ENCODE data around the gene DRAXIN.

DRAXIN gene

DNA sequence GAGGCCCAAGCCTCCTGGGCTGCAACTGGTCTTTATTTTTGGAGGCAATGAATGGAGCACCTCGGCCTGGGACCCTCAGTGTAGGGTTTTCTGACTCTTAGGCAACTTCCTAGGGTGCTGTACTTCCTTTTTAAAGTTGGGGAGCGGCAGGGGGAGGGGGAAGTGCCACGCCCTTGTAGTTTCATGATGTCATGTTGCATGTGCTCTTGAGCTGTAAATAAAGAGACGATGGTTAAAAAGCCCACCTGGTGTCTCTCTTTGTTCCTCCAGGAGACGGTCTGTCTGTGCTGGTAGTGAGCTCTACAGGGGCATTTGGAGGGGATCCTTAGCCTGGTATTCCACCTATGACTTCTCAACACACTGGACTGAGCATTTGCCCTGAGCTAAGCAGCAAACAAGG is 34.1 kb downstream of the DRAXIN start:
- H3K4me3 ChIP-seq (ENCODE audit: low read depth, low read length), result no peak overlapping the region
- TF ChIP-seq, protein P1, sequence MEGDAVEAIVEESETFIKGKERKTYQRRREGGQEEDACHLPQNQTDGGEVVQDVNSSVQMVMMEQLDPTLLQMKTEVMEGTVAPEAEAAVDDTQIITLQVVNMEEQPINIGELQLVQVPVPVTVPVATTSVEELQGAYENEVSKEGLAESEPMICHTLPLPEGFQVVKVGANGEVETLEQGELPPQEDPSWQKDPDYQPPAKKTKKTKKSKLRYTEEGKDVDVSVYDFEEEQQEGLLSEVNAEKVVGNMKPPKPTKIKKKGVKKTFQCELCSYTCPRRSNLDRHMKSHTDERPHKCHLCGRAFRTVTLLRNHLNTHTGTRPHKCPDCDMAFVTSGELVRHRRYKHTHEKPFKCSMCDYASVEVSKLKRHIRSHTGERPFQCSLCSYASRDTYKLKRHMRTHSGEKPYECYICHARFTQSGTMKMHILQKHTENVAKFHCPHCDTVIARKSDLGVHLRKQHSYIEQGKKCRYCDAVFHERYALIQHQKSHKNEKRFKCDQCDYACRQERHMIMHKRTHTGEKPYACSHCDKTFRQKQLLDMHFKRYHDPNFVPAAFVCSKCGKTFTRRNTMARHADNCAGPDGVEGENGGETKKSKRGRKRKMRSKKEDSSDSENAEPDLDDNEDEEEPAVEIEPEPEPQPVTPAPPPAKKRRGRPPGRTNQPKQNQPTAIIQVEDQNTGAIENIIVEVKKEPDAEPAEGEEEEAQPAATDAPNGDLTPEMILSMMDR (IDR thresholded peaks at IDR 0.05; ENCODE audit: low read depth, low read length, missing control alignments), result no peak
- no peak for DNase-seq (ENCODE audit: low read depth)
- in situ Hi-C loops (cut with HindIII; ENCODE audit: low sequenced_read_pairs), result no loop called here

DNA sequence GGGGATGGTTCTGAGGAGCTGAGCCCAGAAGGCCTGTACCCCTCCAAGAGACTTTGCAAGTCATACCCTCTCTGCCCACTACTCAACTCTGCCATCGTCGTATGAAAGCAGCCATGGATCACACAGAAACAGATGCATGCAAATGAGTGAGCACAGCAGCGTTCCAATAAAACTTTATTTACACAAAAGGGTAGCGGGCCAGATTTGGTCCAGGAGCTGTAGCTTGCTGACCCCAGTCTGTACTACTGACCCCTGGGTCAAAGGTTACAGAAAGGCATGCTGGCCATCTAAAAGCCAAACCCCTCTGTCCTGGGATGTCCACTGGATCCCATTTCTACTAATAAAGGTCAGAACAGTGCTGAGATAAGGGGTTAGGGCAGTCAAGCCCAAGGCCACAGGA is 35.6 kb downstream of the DRAXIN start:
- TF ChIP-seq, protein P1 (IDR thresholded peaks at IDR 0.05; ENCODE audit: low read depth, low read length, missing control alignments), result no peak
- DNase-seq (ENCODE audit: low read depth), result no peak
- no peak overlapping the region for H3K4me3 ChIP-seq (ENCODE audit: low read depth, low read length)
- in situ Hi-C loops (cut with HindIII; ENCODE audit: low sequenced_read_pairs), result no loop called here

DNA sequence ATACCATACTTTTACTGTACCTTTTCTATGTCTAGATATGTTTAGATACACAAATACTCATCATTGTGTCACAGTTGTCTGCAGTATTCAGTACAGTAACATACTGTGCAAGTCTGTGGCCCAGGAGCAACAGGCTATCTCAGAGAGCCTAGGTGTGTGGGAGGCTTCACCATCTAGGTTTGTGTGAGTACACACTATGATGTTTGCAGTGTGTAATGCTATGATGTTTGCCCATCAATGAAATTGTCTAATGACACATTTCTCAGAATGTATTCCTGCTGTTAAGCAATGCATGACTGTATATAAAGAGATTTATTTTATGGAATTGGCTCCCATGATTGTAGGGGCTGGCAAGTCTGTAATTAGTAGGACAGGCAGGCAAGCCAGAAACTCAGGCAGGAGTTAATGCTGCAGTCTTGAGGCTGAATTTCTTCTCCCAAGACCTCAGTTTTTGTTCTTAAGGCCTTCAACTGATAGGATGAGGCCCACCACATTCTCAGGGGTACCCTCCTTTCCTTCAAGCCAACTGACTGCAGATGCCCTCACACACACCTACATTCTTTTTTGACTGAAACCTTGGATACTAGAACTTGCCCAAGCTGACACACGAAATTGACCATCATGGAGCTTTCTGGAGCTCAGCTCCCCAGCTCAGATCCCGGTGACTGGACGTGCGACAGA is 36.8 kb downstream of the DRAXIN start:
- no peak overlapping the region for H3K4me3 ChIP-seq (ENCODE audit: low read depth, low read length)
- in situ Hi-C loops (cut with HindIII; ENCODE audit: low sequenced_read_pairs), result no loop called here
- no peak for DNase-seq (ENCODE audit: low read depth)
- TF ChIP-seq, protein P1 (IDR thresholded peaks at IDR 0.05; ENCODE audit: low read depth, low read length, missing control alignments), result no peak

DNA sequence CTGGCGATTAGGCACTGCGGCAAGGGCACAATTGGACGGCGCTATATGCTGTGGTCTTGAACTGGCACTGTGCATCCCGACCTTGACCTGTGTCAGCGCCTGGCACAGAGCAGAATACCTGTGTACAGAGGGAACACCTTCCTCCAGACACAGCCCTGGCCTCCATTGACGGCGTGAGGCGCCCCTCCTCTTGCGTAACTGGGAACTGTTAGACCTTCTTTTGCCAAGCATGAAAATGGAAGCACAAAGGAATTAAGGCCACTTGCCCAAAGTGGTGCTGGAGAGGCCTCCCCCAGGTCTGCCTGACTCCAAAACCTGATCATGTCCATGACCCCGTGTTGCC is 37.6 kb downstream of the DRAXIN start:
- H3K4me3 ChIP-seq (ENCODE audit: low read depth, low read length), result no peak overlapping the region
- TF ChIP-seq, protein P1 (IDR thresholded peaks at IDR 0.05; ENCODE audit: low read depth, low read length, missing control alignments), result no peak
- no peak for DNase-seq (ENCODE audit: low read depth)
- in situ Hi-C loops (cut with HindIII; ENCODE audit: low sequenced_read_pairs), result no loop called here

DNA sequence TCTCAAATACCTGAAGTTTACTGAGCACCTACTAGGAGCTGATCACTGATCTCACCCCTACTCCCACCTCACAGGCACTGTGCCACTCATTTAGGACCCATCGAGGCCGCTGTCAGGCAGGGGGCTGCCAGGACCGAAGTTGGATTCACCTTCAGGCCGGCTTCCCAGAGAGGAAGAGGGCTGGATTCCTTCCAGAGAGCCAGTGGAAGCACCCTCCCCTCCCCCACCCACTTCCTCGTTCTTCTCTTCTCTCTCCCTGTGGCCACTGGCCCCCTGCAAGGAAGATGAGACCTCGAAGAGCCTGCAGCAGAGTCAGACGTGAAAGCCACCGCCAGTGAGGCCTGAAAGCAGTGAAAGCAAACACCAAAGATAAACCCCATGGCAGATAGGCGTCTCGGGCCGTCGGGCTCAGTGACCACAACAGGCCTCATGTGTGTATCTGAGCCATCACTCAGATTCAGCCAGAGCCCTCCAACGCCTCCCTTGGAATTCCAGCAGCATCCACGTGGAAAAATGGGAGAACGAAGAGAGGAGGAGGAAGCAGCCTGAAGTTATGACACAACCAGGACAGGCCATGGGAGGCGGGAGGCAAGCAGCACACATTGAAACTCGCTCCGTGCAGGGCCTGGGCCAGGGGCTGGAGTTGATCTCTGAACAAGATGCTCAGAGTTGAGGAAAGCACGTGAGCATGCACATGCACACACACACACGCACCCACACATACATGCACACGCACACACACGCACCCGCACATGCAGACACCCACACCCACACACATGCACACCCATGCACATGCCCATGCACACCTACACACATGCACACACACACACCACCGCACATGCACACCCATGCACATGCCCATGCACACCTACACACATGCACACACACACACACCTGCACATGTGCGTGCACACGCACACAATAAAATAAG is 38.3 kb downstream of the DRAXIN start:
- no peak overlapping the region for H3K4me3 ChIP-seq (ENCODE audit: low read depth, low read length)
- in situ Hi-C loops (cut with HindIII; ENCODE audit: low sequenced_read_pairs), result no loop called here
- DNase-seq (ENCODE audit: low read depth), result no peak
- TF ChIP-seq, protein P1 (IDR thresholded peaks at IDR 0.05; ENCODE audit: low read depth, low read length, missing control alignments), result no peak

DNA sequence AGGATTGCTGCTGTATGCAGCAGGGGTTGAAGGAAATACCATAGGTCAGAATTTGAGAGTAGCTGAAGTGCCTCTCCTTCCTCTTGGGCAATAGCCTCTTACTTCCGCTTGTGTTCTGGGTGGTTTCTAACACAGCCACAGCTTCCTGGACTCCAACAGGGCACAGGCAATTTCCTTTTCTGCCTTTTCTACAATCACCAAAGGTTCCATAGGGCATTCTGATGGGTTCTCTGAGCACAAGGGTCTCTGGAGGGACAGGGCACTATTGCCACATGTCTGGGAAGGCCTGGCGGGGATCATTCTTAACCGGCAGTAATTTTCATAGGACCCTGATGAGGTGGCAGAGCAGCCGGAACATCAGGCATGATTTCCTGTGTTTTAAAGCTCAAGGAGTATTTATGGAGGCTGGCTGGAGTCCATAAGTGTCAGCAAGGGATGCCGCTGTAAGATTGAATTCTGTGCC is 39.0 kb downstream of the DRAXIN start:
- in situ Hi-C loops (cut with HindIII; ENCODE audit: low sequenced_read_pairs), result no loop called here

More for the DNA sequence above, 39.0 kb downstream of the DRAXIN start:
- TF ChIP-seq, protein P1 (IDR thresholded peaks at IDR 0.05; ENCODE audit: low read depth, low read length, missing control alignments), result no peak
- no peak for DNase-seq (ENCODE audit: low read depth)
- no peak overlapping the region for H3K4me3 ChIP-seq (ENCODE audit: low read depth, low read length)

Measured in astrocyte of the cerebellum (primary cell).